Caco-2 (cell line): ENCODE measurements around the gene RRP9. TPM values are rescaled to one million over a fixed set of nuclear protein-coding genes. Genes with fewer than 3 reads are reported as not detected.

Experiments used
- BruUV-seq: library from RNA; stranded (reverse); fragments of 400-500 nt; replicated peaks from 2 replicates; lab custom pipeline; 2021; lab: Mats Ljungman, UMichigan
- CTCF ChIA-PET: fragments of 300-600 bp; sonication (Branson Sonifier 250); formaldehyde crosslinking; loops from one replicate; lab custom pipeline; 2022; ENCODE audit warnings: antibody characterized with exemption; lab: Charles Lee
- POLR2A ChIA-PET: fragments of 300-600 bp; sonication (Branson Sonifier 250); formaldehyde crosslinking; loops from one replicate; lab custom pipeline; 2022; ENCODE audit warnings: antibody characterized with exemption; lab: Charles Lee
- DNase-seq, 2 experiments: peaks; one replicate each; pipeline versions ENCODE4 v3.0.0 to v3.0.0-alpha.2; 2020 to 2022
- H3K27me3 ChIP-seq: replicated peaks from 2 replicates; pipeline ENCODE4 v1.6.0; 2011; ENCODE audit warnings: low read length; ENCODE audit not compliant: control insufficient read depth, insufficient read depth
- H3K36me3 ChIP-seq: 2 replicates; pipeline ENCODE4 v1.5.1; 2011; ENCODE audit warnings: low read length; ENCODE audit not compliant: control insufficient read depth, insufficient read depth
- H3K4me1 ChIP-seq: fragments of 250-450 bp; sonication (Bioruptor Pico); 2 replicates; pipeline ENCODE4 v1.5.1; 2020; ENCODE audit warnings: mild to moderate bottlenecking
- H3K4me3 ChIP-seq: 2 replicates; pipeline ENCODE4 v1.5.1; 2011; ENCODE audit warnings: low read depth, mild to moderate bottlenecking, control low read depth, low read length
- H3K9me3 ChIP-seq: fragments of 250-450 bp; sonication (Bioruptor Pico); 2 replicates; pipeline ENCODE4 v1.5.1; 2020; ENCODE audit warnings: mild to moderate bottlenecking, moderate library complexity
- H3K27ac Mint-ChIP-seq: one replicate; pipeline ENCODE4 v1.8.0; 2022; ENCODE audit warnings: mixed read lengths; ENCODE audit not compliant: unreplicated experiment
- H3K27me3 Mint-ChIP-seq: one replicate; pipeline ENCODE4 v1.8.0; 2022; ENCODE audit warnings: mixed read lengths; ENCODE audit not compliant: insufficient read depth, unreplicated experiment
- H3K36me3 Mint-ChIP-seq: one replicate; pipeline ENCODE4 v1.8.0; 2022; ENCODE audit warnings: mild to moderate bottlenecking, mixed read lengths; ENCODE audit not compliant: insufficient read depth, unreplicated experiment
- H3K4me1 Mint-ChIP-seq: one replicate; pipeline ENCODE4 v1.8.0; 2022; ENCODE audit warnings: low read depth, mixed read lengths; ENCODE audit not compliant: unreplicated experiment
- H3K4me3 Mint-ChIP-seq: one replicate; pipeline ENCODE4 v1.8.0; 2022; ENCODE audit warnings: mild to moderate bottlenecking, moderate library complexity, mixed read lengths; ENCODE audit not compliant: unreplicated experiment
- H3K9me3 Mint-ChIP-seq: one replicate; pipeline ENCODE4 v1.8.0; 2022; ENCODE audit warnings: mixed read lengths; ENCODE audit not compliant: unreplicated experiment
- CTCF ChIP-seq, 2 experiments: fragments of 200-600 bp in 1 of 2; IDR thresholded peaks; 1 replicate in 1 of 2; 2 replicates in 1 of 2; pipeline versions ENCODE4 v1.5.1 to v1.8.0; 2011 to 2022; ENCODE audit warnings: antibody characterized with exemption in 1 of 2, control low read depth in 1 of 2, inconsistent platforms in 1 of 2, low read depth in 1 of 2, low read length in 1 of 2, mild to moderate bottlenecking in 1 of 2, moderate library complexity in 1 of 2; ENCODE audit not compliant: insufficient read depth in 1 of 2, severe bottlenecking in 1 of 2, unreplicated experiment in 1 of 2
- intact Hi-C: fragments of 100-400 bp; cut with micrococcal nuclease; formaldehyde crosslinking; loops from one replicate; pipeline ENCODE4 v1.10.0; 2022; ENCODE audit not compliant: unreplicated experiment
- total RNA-seq: library from RNA; stranded (reverse); gene quantifications from 2 replicates; pipeline ENCODE4 v1.2.3, GENCODE V29; 2022

RRP9 gene
- total RNA-seq, 1 experiment from 2014 or later = 39.1 TPM

GRCh38 chr3:51937611-51938450 is 3.9 kb downstream of the RRP9 start:
- ChIA-PET CTCF (no interaction called here), POLR2A (no interaction called here)
- Mint-ChIP-seq H3K27me3 (no peaks in the 10 kb centered on the region), H3K4me3 (no peak overlapping the region), H3K27ac (no peak overlapping the region), H3K4me1 (peaks cover 7% of the 10 kb centered on the region), H3K36me3 (peaks cover 56% of the 10 kb centered on the region), H3K9me3 (no peaks in the 10 kb centered on the region)
- Histone ChIP-seq H3K36me3 (no peaks in the 10 kb centered on the region; the same call in 1 of the 2 replicates), H3K27me3 (no peaks in the 10 kb centered on the region), H3K4me1 (peaks cover 11% of the 10 kb centered on the region), H3K4me3 (no peak overlapping the region), H3K9me3 (no peaks in the 10 kb centered on the region)
- no TSS peak for BruUV-seq
- intact Hi-C loops = no loop called here
- TF ChIP-seq CTCF (IDR thresholded peaks at IDR 0.05; ENCODE audit: insufficient read depth in 1 of 2, low read depth in 1 of 2, low read length in 1 of 2, severe bottlenecking in 1 of 2, unreplicated experiment in 1 of 2) = no peak
- DNase-seq = peak in 1 of 2 experiments; percentile 11

GRCh38 chr3:51937014-51937413 is 4.7 kb downstream of the RRP9 start:
- DNase-seq = peak in 1 of 2 experiments; percentile 10
- Histone ChIP-seq H3K27me3 (no peaks in the 10 kb centered on the region), H3K36me3 (no peaks in the 10 kb centered on the region; the same call in 1 of the 2 replicates), H3K9me3 (no peaks in the 10 kb centered on the region), H3K4me3 (no peak overlapping the region), H3K4me1 (peaks cover 5% of the 10 kb centered on the region)
- no peak for TF ChIP-seq CTCF (IDR thresholded peaks at IDR 0.05; ENCODE audit: insufficient read depth in 1 of 2, low read depth in 1 of 2, low read length in 1 of 2, severe bottlenecking in 1 of 2, unreplicated experiment in 1 of 2)
- CTCF ChIA-PET = no interaction called here
- Mint-ChIP-seq H3K27ac (no peak overlapping the region), H3K36me3 (peaks cover 61% of the 10 kb centered on the region), H3K4me3 (no peak overlapping the region), H3K27me3 (no peaks in the 10 kb centered on the region), H3K4me1 (peaks cover 7% of the 10 kb centered on the region), H3K9me3 (no peaks in the 10 kb centered on the region)
- BruUV-seq = no TSS peak
- POLR2A ChIA-PET = no interaction called here
- intact Hi-C loops = no loop called here

GRCh38 chr3:51935886-51936755 is 5.6 kb downstream of the RRP9 start:
- ChIA-PET CTCF (no interaction called here), POLR2A (no interaction called here)
- Mint-ChIP-seq H3K27ac (no peak overlapping the region), H3K4me1 (peaks cover 7% of the 10 kb centered on the region), H3K9me3 (no peaks in the 10 kb centered on the region), H3K4me3 (no peak overlapping the region), H3K36me3 (peaks cover 61% of the 10 kb centered on the region), H3K27me3 (no peaks in the 10 kb centered on the region)
- no peak for TF ChIP-seq CTCF (IDR thresholded peaks at IDR 0.05; ENCODE audit: insufficient read depth in 1 of 2, low read depth in 1 of 2, low read length in 1 of 2, severe bottlenecking in 1 of 2, unreplicated experiment in 1 of 2)
- intact Hi-C loops = no loop called here
- no peaks in the 10 kb centered on the region for H3K27me3 ChIP-seq
- DNase-seq = no peak
- no peaks in the 10 kb centered on the region for H3K9me3 ChIP-seq
- no TSS peak for BruUV-seq
- H3K4me1 ChIP-seq = peaks cover 5% of the 10 kb centered on the region
- no peaks in the 10 kb centered on the region; the same call in 1 of the 2 replicates for H3K36me3 ChIP-seq
- no peak overlapping the region for H3K4me3 ChIP-seq
